GM18858 (cell line): ENCODE measurements around the gene CENPQ.

Source experiments
- ATAC-seq: cut with Tn5 transposase; IDR thresholded peaks from one replicate; pipeline ENCODE4 v1.9.1; 2021; ENCODE audit not compliant: unreplicated experiment

The CENPQ gene

DNA sequence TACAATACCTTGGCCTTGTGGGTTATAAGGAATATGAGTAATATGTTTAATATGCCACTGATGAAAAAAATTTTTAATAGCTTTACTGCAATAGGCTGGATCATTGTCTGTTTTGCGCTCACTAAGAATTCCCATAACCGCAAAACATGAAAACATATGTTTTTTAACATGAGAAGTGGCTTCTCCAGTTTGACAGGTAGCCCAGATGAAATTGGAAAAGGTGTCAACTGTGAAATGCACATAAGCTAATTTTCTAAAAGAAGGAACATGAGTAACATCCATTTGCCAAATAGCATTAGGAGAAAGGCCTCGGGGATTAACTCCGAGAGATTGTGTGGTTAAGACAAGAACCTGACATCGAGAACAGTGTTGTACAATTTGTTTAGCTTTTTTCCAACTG is 41.5 kb downstream of the CENPQ start:
- no peak for ATAC-seq

DNA sequence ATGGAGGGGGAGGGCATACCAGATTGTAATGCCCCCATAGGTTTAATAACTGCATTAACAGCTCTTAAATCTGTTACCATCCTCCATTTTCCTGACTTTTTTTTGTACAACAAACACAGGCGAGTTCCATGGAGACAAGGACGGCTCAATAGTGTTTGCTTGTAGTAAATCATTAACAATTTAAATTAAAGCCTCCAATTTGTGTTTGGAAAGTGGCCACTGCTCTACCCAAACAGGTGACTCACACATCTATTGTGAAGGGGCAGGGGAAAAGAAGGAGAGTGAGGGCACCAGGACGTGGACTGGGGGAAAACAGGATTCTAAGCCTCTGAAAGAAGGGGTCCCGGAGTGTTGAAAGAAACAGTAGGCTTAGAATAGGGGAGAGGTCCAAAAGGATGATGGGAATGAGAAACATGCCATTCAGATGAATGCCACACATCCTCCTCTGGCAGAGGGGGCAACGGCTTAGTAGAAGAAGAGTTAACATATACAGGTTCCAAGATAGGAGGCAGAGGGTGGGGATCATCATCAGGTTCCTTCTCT is 43.5 kb downstream of the CENPQ start:
- ATAC-seq = no peak

DNA sequence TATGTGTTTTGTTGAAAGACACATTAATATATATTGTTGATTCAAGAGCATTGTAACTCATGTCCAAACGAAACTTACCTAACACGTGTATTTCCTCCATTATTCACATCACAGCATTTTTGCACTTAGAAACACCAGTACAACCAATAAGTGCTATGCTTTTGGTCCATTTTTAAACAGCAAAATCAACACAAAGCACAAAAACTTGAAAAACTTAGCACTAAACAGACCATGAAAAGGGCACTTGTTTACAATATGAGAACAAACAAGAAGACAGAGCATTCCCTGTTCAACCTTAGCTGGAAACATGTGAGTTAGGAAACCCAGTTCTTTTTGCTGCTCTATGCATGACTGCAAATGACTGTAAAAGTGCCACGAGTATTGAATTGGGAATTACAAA is 46.2 kb downstream of the CENPQ start:
- no peak for ATAC-seq

DNA sequence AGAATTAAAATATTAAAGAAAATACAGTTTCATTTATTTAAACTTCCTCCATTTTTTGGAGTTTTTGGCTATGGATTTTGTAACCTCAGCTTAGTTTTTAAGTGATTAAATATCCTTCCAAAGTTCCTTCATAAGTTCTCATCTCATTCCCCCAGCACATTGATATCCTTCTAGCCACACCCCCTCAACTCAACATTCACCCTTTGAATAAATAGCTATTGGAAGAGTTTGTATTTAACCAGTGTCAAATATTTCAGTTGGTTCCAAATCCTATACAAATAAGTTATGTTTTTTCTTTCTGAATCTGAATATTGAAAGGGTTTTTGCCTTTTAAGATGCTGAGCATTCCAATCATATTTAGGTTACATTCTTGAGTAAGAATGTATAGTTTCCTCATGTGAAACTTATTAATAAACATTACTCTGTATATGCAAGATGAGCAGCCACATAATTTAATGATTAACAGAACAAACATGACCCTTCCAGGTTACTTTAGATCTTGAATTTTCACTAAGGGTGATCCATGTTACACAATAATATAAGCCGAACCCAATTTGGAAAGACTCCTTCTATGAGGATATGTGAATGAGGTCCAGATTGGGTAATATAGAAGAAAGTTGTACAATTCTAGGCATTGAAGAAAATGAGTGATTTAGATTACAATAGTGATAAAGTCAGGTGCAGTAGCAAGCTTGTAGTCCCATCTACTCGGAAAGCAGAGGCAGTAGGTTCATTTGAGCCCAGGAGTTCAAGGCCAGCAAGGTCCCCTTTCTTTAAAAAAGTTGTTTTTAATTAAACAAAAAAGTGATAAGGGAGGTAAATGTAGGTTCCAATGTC is 50.2 kb downstream of the CENPQ start:
- ATAC-seq = no peak

DNA sequence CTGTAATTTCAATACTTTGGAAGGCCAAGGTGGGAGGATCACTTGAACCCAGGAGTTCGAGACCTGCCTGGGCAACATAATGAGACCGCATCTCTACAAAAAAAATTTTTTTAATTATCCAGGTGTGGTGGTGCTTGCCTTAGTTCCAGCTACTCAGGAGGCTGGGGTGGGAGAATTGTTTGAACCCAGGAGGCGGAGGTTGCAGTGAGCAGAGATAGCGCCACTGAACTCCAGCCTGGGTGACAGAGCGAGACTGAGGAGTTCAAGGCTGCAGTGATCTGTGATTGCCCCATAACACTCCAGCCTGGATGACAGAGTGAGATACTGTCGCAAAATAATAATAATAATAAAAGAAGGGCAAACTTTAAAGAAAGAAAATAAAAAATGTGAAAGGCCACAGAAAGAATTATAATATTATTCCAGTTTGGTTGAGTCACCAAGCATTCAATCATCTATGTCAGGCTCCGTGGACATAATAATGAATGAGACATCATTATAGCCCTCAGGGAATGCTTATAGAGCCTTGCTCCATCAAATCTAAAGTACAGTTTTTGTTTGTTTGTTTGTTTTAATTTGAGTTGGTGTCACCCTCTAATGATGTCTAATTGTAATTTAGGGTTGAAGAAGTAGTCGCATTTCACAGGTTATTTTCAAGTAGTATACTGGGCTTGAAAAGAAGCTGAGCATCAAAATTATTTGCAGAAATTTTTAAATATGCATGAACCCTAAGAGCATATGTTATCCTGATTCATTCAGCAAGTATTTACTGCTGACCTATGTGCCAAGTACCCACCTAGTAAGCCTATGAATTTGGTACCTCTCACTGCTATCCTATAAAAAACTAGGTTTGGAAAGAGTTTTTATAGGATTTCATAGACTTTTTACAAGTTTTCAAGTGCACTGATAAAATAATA is 51.7 kb downstream of the CENPQ start:
- ATAC-seq = no peak

DNA sequence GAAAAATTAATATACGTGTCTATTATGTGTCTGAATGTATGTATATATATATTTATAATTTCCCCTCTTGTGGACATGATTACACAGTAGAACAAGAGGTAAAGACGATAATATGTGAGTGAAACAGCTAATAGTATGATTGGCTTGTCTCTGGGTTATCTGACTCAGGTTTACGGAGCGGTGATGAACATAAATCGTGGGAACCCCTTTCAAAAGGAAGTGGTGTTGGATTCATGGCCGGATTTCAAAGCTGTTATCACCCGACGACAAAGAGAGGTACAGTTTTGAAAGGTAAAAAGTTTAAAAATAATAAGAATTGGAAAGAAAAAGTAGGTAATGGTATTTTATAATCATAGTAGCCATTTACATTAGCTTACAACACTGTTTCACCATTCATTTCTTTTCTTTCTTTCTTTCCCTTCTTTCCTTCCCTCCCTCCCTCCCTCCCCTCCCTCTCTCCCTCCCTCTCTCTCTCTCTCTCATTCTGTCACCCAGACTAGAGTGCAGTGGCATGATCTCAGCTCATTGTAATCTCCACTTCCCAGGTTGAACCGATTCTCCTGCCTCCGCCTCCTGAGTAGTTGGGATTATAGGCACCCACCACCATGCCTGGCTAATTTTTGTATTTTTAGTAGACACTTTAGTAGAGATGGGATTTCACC is 52.4 kb downstream of the CENPQ start:
- no peak for ATAC-seq

DNA sequence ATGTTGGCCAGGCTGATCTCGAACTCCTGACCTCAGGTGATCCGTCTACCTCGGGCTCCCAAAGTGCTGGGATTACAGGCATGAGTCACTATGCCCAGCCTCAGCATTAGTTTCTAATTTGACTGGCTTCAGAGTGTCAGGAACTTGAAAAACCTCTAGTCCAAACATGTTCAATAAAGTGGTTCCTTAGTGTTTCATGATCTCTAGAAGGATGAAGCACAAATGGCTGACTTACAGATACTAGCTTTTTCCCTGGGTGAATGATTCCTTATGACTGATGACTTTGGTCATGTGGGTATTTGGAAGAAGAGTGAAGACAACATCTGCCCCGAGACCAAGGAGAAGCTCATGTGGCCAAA is 53.0 kb downstream of the CENPQ start:
- ATAC-seq = no peak

DNA sequence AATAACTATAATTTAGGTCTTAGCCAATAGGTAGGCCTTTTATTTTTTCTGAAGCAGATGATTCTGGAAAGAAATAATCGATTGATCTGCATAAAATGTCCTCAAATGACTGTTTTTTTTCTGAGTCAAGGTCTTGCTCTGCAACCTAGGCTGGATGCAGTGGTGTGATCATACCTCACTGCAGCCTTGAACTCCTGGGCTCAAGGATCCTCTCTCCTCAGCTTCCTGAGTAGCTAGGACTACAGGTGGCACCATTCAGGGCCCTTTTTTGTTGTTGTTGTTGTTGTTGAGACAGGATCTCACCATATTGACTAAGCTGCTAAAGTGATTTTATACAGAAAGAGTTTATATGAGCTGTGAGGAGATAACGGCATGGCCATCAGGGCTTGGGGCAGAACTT is 54.7 kb downstream of the CENPQ start:
- no peak for ATAC-seq

DNA sequence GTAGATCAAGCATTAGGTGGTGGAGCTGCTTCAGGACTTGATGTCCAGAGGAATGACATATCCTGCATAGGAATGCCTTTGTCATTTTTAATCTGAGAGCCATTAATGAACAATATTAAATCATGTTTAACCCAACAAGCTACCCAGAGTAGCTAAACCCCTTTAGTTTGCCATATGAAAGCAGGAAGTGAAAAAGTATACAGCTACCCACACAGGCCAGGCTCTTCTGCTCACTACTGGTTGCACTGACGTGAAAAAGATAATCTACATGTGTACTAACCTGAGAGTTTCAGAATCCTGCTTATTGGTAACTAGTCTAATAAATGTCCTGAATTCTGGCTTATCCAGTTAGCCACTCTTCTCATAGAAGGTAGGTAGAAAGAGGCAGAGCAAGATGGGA is 56.5 kb downstream of the CENPQ start:
- peak; percentile 98 for ATAC-seq

DNA sequence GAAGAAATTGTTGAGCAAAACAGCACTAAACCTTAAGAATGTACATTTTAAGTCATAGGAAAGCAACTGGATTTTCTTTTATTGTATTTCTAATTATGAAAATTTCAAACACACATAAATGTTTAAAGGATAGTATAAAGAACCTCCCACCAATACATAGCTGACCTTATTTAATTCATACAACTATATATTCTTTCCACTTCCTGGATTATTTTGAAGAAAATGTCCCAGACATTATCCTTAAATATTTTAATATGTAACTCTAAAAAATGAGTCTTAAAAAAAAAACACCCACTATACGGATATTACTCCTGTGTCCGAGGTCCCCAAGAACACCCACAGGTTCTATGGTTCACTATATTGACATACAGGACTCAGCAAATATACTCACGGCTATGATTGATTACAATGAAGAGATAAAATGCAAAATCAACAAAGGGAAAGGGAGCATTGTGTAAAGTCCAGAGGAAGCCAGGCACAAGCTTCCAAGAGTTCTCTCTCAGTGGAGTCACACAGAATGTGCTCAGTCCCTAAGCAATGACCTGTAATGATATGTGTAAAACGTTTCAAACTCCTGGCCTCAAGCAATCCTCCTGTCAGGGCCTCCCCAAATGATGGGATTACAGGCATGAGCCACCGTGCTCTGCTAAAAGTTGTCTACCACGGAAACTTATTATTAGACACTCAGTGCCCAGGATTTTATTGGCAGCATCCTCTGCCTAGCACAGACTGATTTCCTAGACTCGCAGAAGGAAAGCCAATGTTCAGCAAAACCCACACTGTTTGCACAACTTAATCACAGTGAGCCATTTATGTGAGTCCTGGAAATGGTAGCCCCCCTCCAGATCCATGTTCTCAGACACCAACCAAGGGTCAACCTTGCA is 59.8 kb downstream of the CENPQ start:
- ATAC-seq = no peak

DNA sequence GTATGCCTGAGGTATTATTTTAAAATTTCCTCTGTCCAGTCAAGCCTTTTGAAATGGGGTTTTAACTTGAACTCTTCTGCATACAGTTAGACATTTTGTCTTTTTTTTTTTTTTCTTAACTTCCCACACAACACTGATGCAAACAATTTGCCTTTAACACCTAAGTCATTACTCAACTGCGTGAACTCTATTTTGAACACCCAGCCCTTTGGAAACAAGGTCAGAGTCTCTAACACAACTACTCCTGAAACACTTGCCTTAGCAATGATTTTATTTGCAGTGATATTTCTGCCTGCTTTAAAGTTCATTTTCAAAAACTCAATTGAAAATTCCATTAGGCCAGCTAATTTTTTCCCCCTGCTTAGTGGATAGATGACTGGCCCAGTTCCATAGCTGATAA is 60.7 kb downstream of the CENPQ start:
- ATAC-seq = no peak

DNA sequence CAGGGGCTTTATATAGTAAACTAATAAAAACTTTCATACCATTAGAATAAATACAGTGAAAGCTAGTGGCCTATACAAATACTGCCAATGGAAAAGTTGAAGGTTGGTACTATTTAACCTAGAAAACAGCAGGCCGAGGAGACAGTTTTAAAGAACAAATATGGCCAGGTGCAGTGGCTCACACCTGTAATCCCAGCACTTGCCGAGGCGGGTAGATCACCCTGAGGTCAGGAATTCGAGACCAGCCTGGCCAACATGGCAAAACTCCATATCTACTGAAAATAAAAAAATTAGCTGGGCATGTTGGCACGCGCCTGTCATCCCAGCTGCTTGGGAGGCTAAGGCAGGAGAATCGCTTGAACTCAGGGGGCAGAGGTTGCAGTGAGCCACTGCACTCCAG is 61.4 kb downstream of the CENPQ start:
- ATAC-seq = no peak

DNA sequence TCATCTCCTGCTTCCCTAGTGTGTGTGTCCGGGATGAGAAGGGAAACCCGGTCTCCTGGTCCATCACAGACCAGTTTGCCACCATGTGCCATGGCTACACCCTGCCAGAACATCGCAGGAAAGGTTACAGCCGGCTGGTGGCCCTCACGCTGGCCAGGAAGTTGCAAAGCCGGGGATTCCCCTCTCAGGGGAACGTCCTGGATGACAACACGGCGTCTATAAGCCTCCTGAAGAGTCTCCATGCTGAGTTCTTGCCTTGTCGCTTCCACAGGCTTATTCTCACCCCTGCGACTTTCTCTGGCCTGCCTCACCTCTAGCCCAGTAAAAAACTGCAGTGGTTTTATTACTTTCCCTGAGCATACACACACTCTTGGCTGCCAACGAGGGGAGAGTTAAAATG is 63.4 kb downstream of the CENPQ start:
- no peak for ATAC-seq

DNA sequence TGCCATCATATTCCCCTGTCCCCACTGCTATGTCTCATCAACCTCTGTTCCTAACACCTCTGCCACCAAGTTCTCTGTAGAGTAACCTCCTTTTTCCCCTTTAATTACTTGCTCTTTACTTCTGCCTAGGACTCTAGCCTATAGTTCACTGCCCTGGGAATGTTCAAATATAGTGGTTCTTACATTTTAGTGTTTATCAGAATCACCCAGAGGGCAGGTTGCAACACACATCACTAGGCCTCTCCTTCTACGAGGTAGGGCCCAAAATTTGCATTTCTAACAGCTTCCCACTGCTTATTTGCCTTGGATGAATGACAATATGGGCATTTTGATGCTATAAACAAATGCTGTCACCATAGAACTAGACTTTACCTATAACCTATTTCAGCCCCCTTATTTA is 64.2 kb downstream of the CENPQ start:
- ATAC-seq = no peak

DNA sequence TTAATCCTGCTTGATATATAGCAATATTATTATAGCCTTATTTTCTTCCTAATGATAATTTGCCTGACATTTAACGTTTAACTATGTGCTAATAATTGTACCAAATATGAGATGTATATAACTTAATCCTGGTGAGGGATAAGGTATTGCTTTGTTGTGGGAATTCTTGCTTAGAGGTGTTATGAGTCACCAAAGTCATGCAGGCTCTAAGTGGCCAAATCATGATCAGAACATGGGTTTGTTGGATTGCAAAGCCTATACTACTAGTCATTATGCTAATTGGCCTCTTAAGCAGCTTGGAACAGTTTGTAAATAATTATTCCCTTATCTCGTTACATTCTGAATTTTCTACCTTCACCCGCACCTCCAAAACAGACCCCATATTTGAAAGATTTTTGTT is 65.4 kb downstream of the CENPQ start:
- no peak for ATAC-seq

DNA sequence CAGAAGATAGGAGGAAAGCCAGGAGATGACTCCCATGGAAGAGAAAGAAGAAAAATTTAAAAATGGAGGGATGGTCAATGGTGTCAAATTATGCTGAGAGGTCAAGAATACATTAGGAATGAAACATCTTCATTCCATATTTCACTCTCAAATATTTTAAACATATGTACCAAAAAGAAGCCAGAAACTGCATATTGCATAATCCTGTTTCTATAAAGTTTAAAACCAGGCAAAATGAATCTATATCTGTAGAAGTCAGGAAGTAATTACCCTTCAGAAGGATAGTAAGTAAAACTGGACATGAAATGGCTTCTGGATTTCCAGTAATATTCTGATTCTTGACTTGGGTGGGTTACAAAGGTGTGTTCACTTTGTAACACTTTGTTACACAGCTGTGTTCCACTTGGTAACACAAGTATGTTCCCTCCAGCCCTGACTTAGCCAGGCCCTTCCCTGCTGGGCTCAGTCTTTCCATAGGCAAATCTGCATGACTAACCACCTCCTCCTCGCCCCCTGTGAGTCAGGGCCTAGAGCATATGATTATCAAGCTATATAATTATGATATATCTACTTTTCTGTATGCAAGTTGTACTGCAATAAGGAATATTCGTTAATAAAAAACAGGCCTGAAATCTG is 67.1 kb downstream of the CENPQ start:
- no peak for ATAC-seq

DNA sequence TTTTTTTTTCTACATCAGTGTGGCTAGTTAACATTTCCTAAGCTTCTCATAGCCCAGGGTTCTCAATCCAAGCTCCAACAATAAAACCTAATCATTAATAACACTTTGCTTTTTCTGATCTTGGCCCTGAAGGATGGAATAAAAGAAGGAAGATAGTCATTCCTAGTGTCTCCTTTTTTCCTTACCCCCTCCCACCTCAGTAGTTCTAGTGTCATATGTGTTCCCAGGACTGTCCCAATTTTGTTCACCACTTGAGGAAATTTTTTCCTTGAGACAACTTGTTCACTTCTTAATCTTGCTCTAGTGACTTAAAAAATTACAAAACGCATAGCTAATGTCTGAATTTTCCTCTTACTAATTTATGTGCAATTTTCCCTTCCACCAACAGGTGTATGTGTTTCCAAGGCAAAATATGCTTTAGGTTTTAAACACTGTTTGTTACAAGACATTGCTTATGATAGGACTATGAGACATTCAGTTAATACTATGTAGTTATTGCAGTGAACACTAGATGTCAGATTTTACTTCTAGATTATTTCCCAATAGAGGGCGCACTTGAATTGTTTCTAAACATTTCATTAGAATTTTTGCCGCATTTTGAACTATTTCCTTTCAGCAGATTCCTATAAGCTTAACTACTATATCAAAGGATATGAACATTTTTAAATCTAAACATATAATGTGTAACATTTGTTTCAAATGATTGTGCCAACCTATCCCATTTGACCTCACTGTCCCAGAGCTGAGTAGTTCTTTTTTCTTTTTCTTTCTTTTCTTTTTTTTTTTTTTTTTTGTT is 68.8 kb downstream of the CENPQ start:
- peak; percentile 93 for ATAC-seq

DNA sequence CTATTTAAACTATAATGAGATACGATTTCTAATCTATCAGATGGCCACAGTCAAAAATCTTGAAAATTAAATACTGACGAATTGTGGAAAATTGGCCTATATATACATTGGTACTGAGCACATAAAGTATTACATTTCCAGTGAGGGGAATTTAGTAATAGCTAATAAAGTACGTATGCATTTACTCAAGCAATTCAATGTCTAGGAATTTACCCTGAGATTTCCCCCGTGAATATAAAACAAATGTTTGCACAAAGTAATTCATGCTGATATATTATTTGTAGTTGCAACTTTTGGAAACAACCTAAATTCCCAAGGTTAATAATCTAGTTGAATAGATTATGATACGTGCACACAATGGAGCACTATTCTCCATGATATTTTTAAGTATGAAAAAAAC is 72.6 kb downstream of the CENPQ start:
- ATAC-seq = no peak

DNA sequence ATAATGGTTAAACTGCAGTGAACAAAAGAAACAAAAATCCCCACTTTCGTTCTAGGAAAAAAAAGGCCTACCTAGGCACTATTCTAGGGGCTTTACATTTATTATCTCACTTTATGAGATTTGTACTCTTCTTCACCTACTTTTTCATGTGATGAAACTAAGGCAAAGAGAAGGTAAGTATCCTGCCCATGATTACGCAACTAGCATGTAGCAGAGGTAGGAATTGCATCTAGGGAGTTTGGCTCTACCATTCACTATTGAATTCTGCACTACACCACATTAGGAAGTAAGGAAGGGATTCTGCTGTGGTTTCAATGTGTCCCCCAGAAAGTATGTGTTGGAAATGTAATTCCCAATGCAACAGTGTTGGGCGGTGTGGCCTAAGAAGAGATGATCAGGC is 75.9 kb downstream of the CENPQ start:
- no peak for ATAC-seq
